ENCODE measurements around the gene CFAP251. TPM values are rescaled to one million over a fixed set of nuclear protein-coding genes. Genes with fewer than 3 reads are reported as not detected.

Gene CFAP251
- total RNA-seq, 1 donor from 2014 or later = 2.8 TPM

GRCh38 chr12:121960541-121960940, 42.1 kb downstream of the CFAP251 start:
- no peaks in the 10 kb centered on the region for H3K9me3 Mint-ChIP-seq (ENCODE audit: unreplicated experiment)
- no peak overlapping the region for H3K4me3 Mint-ChIP-seq (ENCODE audit: unreplicated experiment)
- no peak overlapping the region for H3K27ac Mint-ChIP-seq (ENCODE audit: unreplicated experiment)
- peaks cover 2% of the 10 kb centered on the region for H3K4me1 Mint-ChIP-seq (ENCODE audit: low read depth, unreplicated experiment)
- no peak for TF ChIP-seq CTCF (IDR thresholded peaks at IDR 0.05; ENCODE audit: partially characterized antibody, unreplicated experiment)
- no peak for DNase-seq
- H3K27me3 Mint-ChIP-seq (ENCODE audit: unreplicated experiment) = no peaks in the 10 kb centered on the region
- peaks cover 5% of the 10 kb centered on the region for H3K36me3 Mint-ChIP-seq (ENCODE audit: unreplicated experiment)

- no peak overlapping the region for H3K27ac Mint-ChIP-seq (ENCODE audit: unreplicated experiment)
- H3K9me3 Mint-ChIP-seq (ENCODE audit: unreplicated experiment) = no peaks in the 10 kb centered on the region
- no peaks in the 10 kb centered on the region for H3K4me1 Mint-ChIP-seq (ENCODE audit: low read depth, unreplicated experiment)
- no peak for TF ChIP-seq CTCF (IDR thresholded peaks at IDR 0.05; ENCODE audit: partially characterized antibody, unreplicated experiment)
- no peak overlapping the region for H3K4me3 Mint-ChIP-seq (ENCODE audit: unreplicated experiment)
- H3K27me3 Mint-ChIP-seq (ENCODE audit: unreplicated experiment) = no peaks in the 10 kb centered on the region
- DNase-seq = no peak
- peaks cover 5% of the 10 kb centered on the region for H3K36me3 Mint-ChIP-seq (ENCODE audit: unreplicated experiment)
Observed at GRCh38 chr12:121961195-121961879, 42.9 kb downstream of the CFAP251 start.

- H3K27ac Mint-ChIP-seq (ENCODE audit: unreplicated experiment) = no peak overlapping the region
- DNase-seq = no peak
- H3K4me1 Mint-ChIP-seq (ENCODE audit: low read depth, unreplicated experiment) = no peaks in the 10 kb centered on the region
- no peaks in the 10 kb centered on the region for H3K9me3 Mint-ChIP-seq (ENCODE audit: unreplicated experiment)
- H3K4me3 Mint-ChIP-seq (ENCODE audit: unreplicated experiment) = no peak overlapping the region
- no peak for TF ChIP-seq CTCF (IDR thresholded peaks at IDR 0.05; ENCODE audit: partially characterized antibody, unreplicated experiment)
- peaks cover 5% of the 10 kb centered on the region for H3K36me3 Mint-ChIP-seq (ENCODE audit: unreplicated experiment)
- H3K27me3 Mint-ChIP-seq (ENCODE audit: unreplicated experiment) = peaks cover 2% of the 10 kb centered on the region
Observed at GRCh38 chr12:121963341-121964018, 45.1 kb downstream of the CFAP251 start.

- no peak for TF ChIP-seq CTCF (IDR thresholded peaks at IDR 0.05; ENCODE audit: partially characterized antibody, unreplicated experiment)
- Mint-ChIP-seq H3K27me3 (ENCODE audit: unreplicated experiment) (peaks cover 2% of the 10 kb centered on the region), H3K27ac (ENCODE audit: unreplicated experiment) (no peak overlapping the region), H3K9me3 (ENCODE audit: unreplicated experiment) (no peaks in the 10 kb centered on the region), H3K4me3 (ENCODE audit: unreplicated experiment) (no peak overlapping the region), H3K36me3 (ENCODE audit: unreplicated experiment) (peaks cover 5% of the 10 kb centered on the region), H3K4me1 (ENCODE audit: low read depth, unreplicated experiment) (peaks cover 2% of the 10 kb centered on the region)
- no peak for DNase-seq
Observed at GRCh38 chr12:121964813-121965643, 46.6 kb downstream of the CFAP251 start.
